Hepatocyte (in vitro differentiated cells): ENCODE measurements around the gene NCOR1. TPM values are rescaled to one million over a fixed set of nuclear protein-coding genes. Genes with fewer than 3 reads are reported as not detected.

Experiments
- DNase-seq: peaks from one replicate; pipeline ENCODE4 v3.0.0-alpha.2; 2016; ENCODE audit warnings: low spot score
- H2AFZ ChIP-seq: fragments of 200-600 bp; sonication (generic); 2 replicates; pipeline ENCODE4 v1.6.0; 2016; ENCODE audit warnings: antibody characterized with exemption, mild to moderate bottlenecking
- H3K27ac ChIP-seq: fragments of 200-600 bp; sonication (generic); 2 replicates; pipeline ENCODE4 v1.5.1; 2016; ENCODE audit warnings: mild to moderate bottlenecking
- H3K27me3 ChIP-seq: fragments of 200-600 bp; sonication (generic); 2 replicates; pipeline ENCODE4 v1.6.1; 2016
- H3K36me3 ChIP-seq: fragments of 200-600 bp; sonication (generic); replicated peaks from 2 replicates; pipeline ENCODE4 v1.5.1; 2016; ENCODE audit warnings: low read depth; ENCODE audit not compliant: insufficient read depth
- H3K4me1 ChIP-seq: fragments of 200-600 bp; sonication (generic); 2 replicates; pipeline ENCODE4 v1.5.1; 2016; ENCODE audit warnings: mild to moderate bottlenecking, moderate library complexity; ENCODE audit not compliant: insufficient read depth
- H3K4me2 ChIP-seq: fragments of 200-600 bp; sonication (generic); 2 replicates; pipeline ENCODE4 v1.6.0; 2016
- H3K4me3 ChIP-seq: fragments of 200-600 bp; sonication (generic); 2 replicates; pipeline ENCODE4 v1.5.1; 2016; ENCODE audit warnings: mild to moderate bottlenecking
- H3K79me2 ChIP-seq: fragments of 200-600 bp; sonication (generic); 2 replicates; pipeline ENCODE4 v1.6.0; 2017; ENCODE audit warnings: mild to moderate bottlenecking
- H3K9me2 ChIP-seq: fragments of 200-600 bp; sonication (generic); replicated peaks from 2 replicates; pipeline ENCODE4 v1.6.0; 2017; ENCODE audit warnings: mild to moderate bottlenecking; ENCODE audit not compliant: insufficient read depth
- H3K9me3 ChIP-seq: fragments of 200-600 bp; sonication (generic); 2 replicates; pipeline ENCODE4 v1.5.1; 2016; ENCODE audit warnings: low read depth, mild to moderate bottlenecking
- H4K20me1 ChIP-seq: fragments of 200-600 bp; sonication (generic); 2 replicates; pipeline ENCODE4 v1.6.0; 2016; ENCODE audit warnings: mild to moderate bottlenecking; ENCODE audit not compliant: insufficient read depth, poor library complexity, severe bottlenecking
- CTCF ChIP-seq: fragments of 200-600 bp; sonication (generic); IDR thresholded peaks from 2 replicates; pipeline ENCODE4 v1.5.1; 2016; ENCODE audit warnings: antibody characterized with exemption, mild to moderate bottlenecking; ENCODE audit not compliant: poor library complexity
- EZH2 ChIP-seq: fragments of 200-600 bp; sonication (generic); IDR thresholded peaks from 2 replicates; pipeline ENCODE4 v1.6.1; 2016; ENCODE audit warnings: antibody characterized with exemption, mild to moderate bottlenecking, borderline replicate concordance
- EZH2phosphoT487 ChIP-seq: fragments of 200-600 bp; sonication (generic); IDR thresholded peaks from one replicate; pipeline ENCODE4 v1.6.1; 2018; ENCODE audit warnings: antibody characterized with exemption, mild to moderate bottlenecking, low read depth, moderate library complexity; ENCODE audit not compliant: unreplicated experiment, severe bottlenecking
- WGBS: methylation state at CpG from one replicate; pipeline ENCODE4 v1.1.6; 2016; ENCODE audit warnings: low lambda C conversion rate; ENCODE audit errors: missing lambda C conversion rate; 5-methylcytosine and 5-hydroxymethylcytosine counted together
- polyA plus RNA-seq: library from polyadenylated mRNA; unstranded; fragments of >200 nt; fragmentation: Nextera tagmentation; extraction: Ambion mirVana; gene quantifications from 2 replicates; pipeline ENCODE4 v1.2.1, GENCODE V29; 2016
- total RNA-seq: library from RNA; depleted of rRNA; stranded (reverse); fragments of >200 nt; gene quantifications from 2 replicates; pipeline ENCODE4 v1.2.3, GENCODE V29; 2014

Gene NCOR1
- total RNA-seq (64.6 and 73.7 TPM in 2 replicates), polyA plus RNA-seq (117 and 134 TPM in 2 replicates)

GRCh38 chr17:16215273-16215964, at the start of gene NCOR1:
Gene NCOR1 (minus strand): TSS chr17:16215534. CDS start chr17:16194569, 20,965 bp downstream.
- Histone ChIP-seq H4K20me1 (peaks cover 38% of the 10 kb centered on the region), H3K27ac (peak within 1 kb of the TSS; percentile 98), H3K9me3 (no peaks in the 10 kb centered on the region), H3K4me2 (peak within 1 kb of the TSS; percentile 92), H3K36me3 (no peaks in the 10 kb centered on the region), H2AFZ (peak within 1 kb of the TSS; percentile 69), H3K27me3 (no peaks in the 10 kb centered on the region), H3K9me2 (no peaks in the 10 kb centered on the region), H3K79me2 (peaks cover 89% of the 10 kb centered on the region), H3K4me1 (peaks cover 33% of the 10 kb centered on the region), H3K4me3 (peak within 1 kb of the TSS; percentile 65)
- TF ChIP-seq EZH2 (no peak), CTCF (peak; percentile 41)
- peak; percentile 98 for DNase-seq
- 2% methylated on average over 64 of the region's 82 CpGs for WGBS

DNA sequence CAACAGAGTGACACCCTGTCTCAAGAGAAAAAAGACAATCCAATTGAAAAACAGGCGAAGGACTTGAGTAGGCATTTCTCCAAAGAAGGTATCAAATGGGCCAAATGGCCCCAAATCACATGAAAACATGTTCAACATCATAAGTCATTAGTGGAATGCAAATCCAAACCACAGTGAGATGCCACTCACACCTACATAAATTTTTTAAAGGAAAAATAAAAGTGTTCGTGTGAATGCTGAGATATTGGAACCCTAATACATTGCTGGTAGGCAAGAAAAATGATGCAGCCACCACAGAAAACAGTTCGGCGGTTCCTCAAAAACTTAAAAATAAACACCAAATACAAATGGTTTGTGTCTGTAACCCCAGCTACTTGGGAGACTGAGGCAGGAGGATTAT, 46.9 kb upstream of the NCOR1 start:
- no peak overlapping the region for H3K4me2 ChIP-seq

GRCh38 chr17:16261049-16261448, 45.7 kb upstream of the NCOR1 start:
- Histone ChIP-seq H3K79me2 (peaks cover 19% of the 10 kb centered on the region), H2AFZ (no peak overlapping the region), H4K20me1 (no peaks in the 10 kb centered on the region), H3K27me3 (no peaks in the 10 kb centered on the region), H3K4me2 (no peak overlapping the region), H3K4me3 (no peak overlapping the region), H3K9me3 (no peaks in the 10 kb centered on the region), H3K36me3 (no peaks in the 10 kb centered on the region), H3K9me2 (no peaks in the 10 kb centered on the region), H3K4me1 (peaks cover 6% of the 10 kb centered on the region), H3K27ac (no peak overlapping the region)
- TF ChIP-seq CTCF (no peak), EZH2phosphoT487 (no peak), EZH2 (no peak)
- 97% methylated on average over 3 of the region's 3 CpGs for WGBS
- no peak for DNase-seq

More for the DNA sequence above, 46.9 kb upstream of the NCOR1 start:
- no peaks in the 10 kb centered on the region for H3K4me1 ChIP-seq
- no peak overlapping the region for H2AFZ ChIP-seq
- 100% methylated on average over 4 of the region's 4 CpGs for WGBS
- no peak overlapping the region for H3K27ac ChIP-seq
- no peak overlapping the region for H3K4me3 ChIP-seq
- peaks cover 16% of the 10 kb centered on the region for H3K79me2 ChIP-seq
- no peaks in the 10 kb centered on the region for H4K20me1 ChIP-seq
- no peaks in the 10 kb centered on the region for H3K27me3 ChIP-seq
- H3K9me3 ChIP-seq: no peaks in the 10 kb centered on the region
- no peaks in the 10 kb centered on the region for H3K36me3 ChIP-seq
- H3K9me2 ChIP-seq: no peaks in the 10 kb centered on the region
- DNase-seq: no peak
- no peak for TF ChIP-seq EZH2
- no peak for TF ChIP-seq CTCF
- TF ChIP-seq EZH2phosphoT487: no peak
